ENCODE measurements around the gene PSMD3. TPM values are rescaled to one million over a fixed set of nuclear protein-coding genes. Genes with fewer than 3 reads are reported as not detected.

The PSMD3 gene
- total RNA-seq, result 121 and 155 TPM in 2 replicates

GRCh38 chr17:39980351-39981206 lies at the start of gene PSMD3:
PSMD3 (plus strand) TSS chr17:39980807; CDS start chr17:39980971, 164 bp downstream.

GRCh38 chr17:39962642-39963220 lies 17.9 kb upstream of the PSMD3 start, which contains the start of gene GSDMA:
GSDMA (plus strand) TSS chr17:39963004; CDS start chr17:39965688, 2,684 bp downstream.

GRCh38 chr17:40015005-40015997 lies 34.7 kb downstream of the PSMD3 start, which contains the start of gene CSF3:
CSF3 (plus strand) TSS chr17:40015440; CDS start chr17:40015475, 35 bp downstream.

Small RNA genes lying within 50 kb of the gene (small RNA-seq; reads per million reads assigned to genes)
- 484 reads per million, percentile 99 among the genes with 10 or more reads in this experiment for gene SNORD124

Other genes with a start within 250 kb of the PSMD3 start
- 0.20 and 0.37 TPM in 2 replicates for gene GRB7, start 242.9 kb upstream of the PSMD3 start, total RNA-seq
- not detected in 2 replicates for gene IKZF3, start 116.5 kb upstream of the PSMD3 start, total RNA-seq
- gene ZPBP2, start 112.6 kb upstream of the PSMD3 start, total RNA-seq, result not detected in 2 replicates
- 3.7 and 4.0 TPM in 2 replicates for gene GSDMB, start 62.2 kb upstream of the PSMD3 start, total RNA-seq
- 22.1 and 32.7 TPM in 2 replicates for gene ORMDL3, start 53.2 kb upstream of the PSMD3 start, total RNA-seq
- not detected in 2 replicates for gene LRRC3C, start 53.1 kb upstream of the PSMD3 start, total RNA-seq
- not detected in 2 replicates for gene GSDMA, start 17.8 kb upstream of the PSMD3 start, total RNA-seq
- gene CSF3, start 34.6 kb downstream of the PSMD3 start, total RNA-seq, result 2.9 and 10.2 TPM in 2 replicates
- 54.2 and 57.0 TPM in 2 replicates for gene MED24, start 73.6 kb downstream of the PSMD3 start, total RNA-seq
- 20.2 and 21.5 TPM in 2 replicates for gene THRA, start 82.2 kb downstream of the PSMD3 start, total RNA-seq
- 2.6 and 3.1 TPM in 2 replicates for gene NR1D1, start 119.8 kb downstream of the PSMD3 start, total RNA-seq
- 51.8 and 70.6 TPM in 2 replicates for gene MSL1, start 141.2 kb downstream of the PSMD3 start, total RNA-seq
- gene CASC3, start 159.7 kb downstream of the PSMD3 start, total RNA-seq, result 40.4 and 49.1 TPM in 2 replicates
- gene RAPGEFL1, start 196.7 kb downstream of the PSMD3 start, total RNA-seq, result 1.8 and 2.3 TPM in 2 replicates
- gene WIPF2, start 238.5 kb downstream of the PSMD3 start, total RNA-seq, result 5.5 and 6.6 TPM in 2 replicates